Ovary (tissue), 3 donors: ENCODE results near the gene CER1.

Experiments
- CTCF ChIP-seq, 3 donors: fragments of 450-650 bp in 2 of 3; fragments of 200-600 bp in 1 of 3; IDR thresholded peaks; one replicate each; pipeline versions ENCODE4 v1.5.1 to v1.8.0; 2016 to 2022; ENCODE audit warnings: antibody characterized with exemption in 3 of 3, mild to moderate bottlenecking in 1 of 3
- EP300 ChIP-seq: sonication (generic); formaldehyde crosslinking; IDR thresholded peaks from one replicate; pipeline ENCODE4 v1.6.1; 2017; ENCODE audit warnings: antibody characterized with exemption
- POLR2A ChIP-seq: fragments of 450-650 bp; IDR thresholded peaks from one replicate; pipeline ENCODE4 v1.6.1; 2017; ENCODE audit warnings: antibody characterized with exemption, mild to moderate bottlenecking, moderate library complexity
- donor health status: DM: no; HTN: no; CAD: no.

- no peak for TF ChIP-seq CTCF (IDR thresholded peaks at IDR 0.05)
- no peak for TF ChIP-seq POLR2A
- TF ChIP-seq EP300 = no peak
Observed at GRCh38 chr9:14731294-14731981, 8.9 kb upstream of the CER1 start.
